HepG2 (cell line): ENCODE results near the gene PLCB4. TPM values are rescaled to one million over a fixed set of nuclear protein-coding genes. Genes with fewer than 3 reads are reported as not detected.

Experiments
- ATAC-seq: fragments of 200-7000 bp; cut with Tn5 transposase; 3 replicates; pipeline ENCODE4 v1.9.1; 2020; ENCODE audit warnings: mild to moderate bottlenecking, moderate library complexity
- BruUV-seq: library from RNA; stranded (reverse); fragments of 400-500 nt; replicated peaks from 2 replicates; lab custom pipeline; 2021; lab: Mats Ljungman, UMichigan
- CTCF ChIA-PET: fragments of 300-600 bp; formaldehyde crosslinking; extraction: SDS; loops from one replicate; lab custom pipeline; 2021; ENCODE audit warnings: low total read pairs, inconsistent platforms, low intra/inter-chr PET ratio; lab: Yijun Ruan, JAX
- POLR2A ChIA-PET: fragments of 350-600 bp; sonication (Branson Sonifier 250); formaldehyde crosslinking; loops from one replicate; lab custom pipeline; 2020; ENCODE audit warnings: antibody characterized with exemption, inconsistent platforms; lab: Yijun Ruan, JAX
- DNase-seq: peaks from one replicate; pipeline ENCODE4 v3.0.0-alpha.2; 2015; ENCODE audit warnings: low spot score
- FAIRE-seq: peaks from 3 replicates; lab custom pipeline; 2011; peaks lifted over from hg19 to GRCh38; lab: Jason Lieb, UNC
- H2AFZ ChIP-seq: one replicate; pipeline ENCODE4 v1.6.1; 2011; ENCODE audit warnings: low read length, inconsistent platforms
- H3K27ac ChIP-seq: fragments of 300-600 bp; 3 replicates; pipeline ENCODE4 v1.8.0; 2011; ENCODE audit warnings: mixed run types, mild to moderate bottlenecking, mixed read lengths, low read length, inconsistent platforms; ENCODE audit not compliant: insufficient read depth; ENCODE audit errors: extremely low read length
- H3K27me3 ChIP-seq, 2 experiments: fragments of 200-600 bp in 1 of 2; 2 replicates in 1 of 2; 3 replicates in 1 of 2; pipeline versions ENCODE4 v1.6.0 to v1.8.0; 2011; ENCODE audit warnings: low read length in 2 of 2, mild to moderate bottlenecking in 2 of 2, moderate library complexity in 2 of 2, inconsistent platforms in 1 of 2; ENCODE audit not compliant: insufficient read depth in 2 of 2, control insufficient read depth in 1 of 2
- H3K36me3 ChIP-seq, 2 experiments: fragments of 200-600 bp in 1 of 2; replicated peaks in 1 of 2; 2 replicates in 1 of 2; 3 replicates in 1 of 2; pipeline versions ENCODE4 v1.5.1 to v1.8.0; 2011; ENCODE audit warnings: low read length in 2 of 2, inconsistent platforms in 1 of 2; ENCODE audit not compliant: insufficient read depth in 2 of 2, control insufficient read depth in 1 of 2
- H3K4me1 ChIP-seq: 2 replicates; pipeline ENCODE4 v1.5.1; 2012; ENCODE audit warnings: low read length, inconsistent platforms; ENCODE audit not compliant: insufficient read depth
- H3K4me2 ChIP-seq: 2 replicates; pipeline ENCODE4 v1.6.0; 2011; ENCODE audit warnings: low read depth, low read length, inconsistent platforms
- H3K4me3 ChIP-seq, 3 experiments: fragments of 200-600 bp in 1 of 3; sonication (generic), shearing (Covaris generic) in 1 of 3; replicated peaks in 1 of 3; 2 replicates each; pipeline ENCODE4 v1.5.1; 2011 to 2016; ENCODE audit warnings: low read length in 3 of 3, inconsistent platforms in 2 of 3, low read depth in 2 of 3, mild to moderate bottlenecking in 2 of 3, control low read depth in 1 of 3, mixed read lengths in 1 of 3; ENCODE audit not compliant: insufficient read depth in 1 of 3
- H3K79me2 ChIP-seq: one replicate; pipeline ENCODE4 v1.6.1; 2011; ENCODE audit warnings: low read length, inconsistent platforms; ENCODE audit not compliant: insufficient read depth
- H3K9ac ChIP-seq: 2 replicates; pipeline ENCODE4 v1.6.0; 2011; ENCODE audit warnings: mild to moderate bottlenecking, low read depth, low read length, inconsistent platforms; ENCODE audit not compliant: insufficient read depth
- H3K9me3 ChIP-seq: 2 replicates; pipeline ENCODE4 v1.5.1; 2012; ENCODE audit warnings: mild to moderate bottlenecking, low read length
- H4K20me1 ChIP-seq: 2 replicates; pipeline ENCODE4 v1.6.0; 2011; ENCODE audit warnings: inconsistent platforms, mild to moderate bottlenecking, low read length, moderate library complexity; ENCODE audit not compliant: insufficient read depth
- AGO1 ChIP-seq: fragments of 200-400 bp; formaldehyde crosslinking; IDR thresholded peaks from 2 replicates; pipeline ENCODE4 v1.6.1; 2017; ENCODE audit warnings: mild to moderate bottlenecking, low read depth, low read length, moderate library complexity; ENCODE audit not compliant: poor library complexity, severe bottlenecking
- ATF7-NPFF ChIP-seq: sonication (generic); formaldehyde crosslinking; IDR thresholded peaks from 2 replicates; pipeline ENCODE4 v1.8.1; 2023; ENCODE audit warnings: mild to moderate bottlenecking, low read depth, missing genetic modification reagents, moderate library complexity
- CENPT ChIP-seq: sonication (generic); formaldehyde crosslinking; IDR thresholded peaks from 2 replicates; pipeline ENCODE4 v1.8.0; 2022; ENCODE audit warnings: low read depth, mild to moderate bottlenecking, moderate library complexity, missing genetic modification reagents
- CHD2 ChIP-seq: IDR thresholded peaks from 2 replicates; pipeline ENCODE4 v1.6.1; 2011; ENCODE audit warnings: low read depth, low read length, improper control_type of control experiment
- HMG20A ChIP-seq: IDR thresholded peaks from 2 replicates; pipeline ENCODE4 v1.6.1; 2016; ENCODE audit warnings: borderline replicate concordance
- JUND ChIP-seq: sonication (generic); formaldehyde crosslinking; IDR thresholded peaks from 2 replicates; pipeline ENCODE4 v1.8.0; 2022; ENCODE audit warnings: mild to moderate bottlenecking, missing genetic modification reagents
- RARG ChIP-seq: sonication (generic); formaldehyde crosslinking; IDR thresholded peaks from 2 replicates; pipeline ENCODE4 v1.4.0; 2020; ENCODE audit warnings: low read depth, mild to moderate bottlenecking, missing genetic modification reagents
- RELA ChIP-seq: sonication (generic); formaldehyde crosslinking; IDR thresholded peaks from 2 replicates; pipeline ENCODE4 v1.4.0; 2020; ENCODE audit warnings: missing genetic modification reagents
- SETDB1 ChIP-seq: sonication (generic); formaldehyde crosslinking; IDR thresholded peaks from 2 replicates; pipeline ENCODE4 v1.5.1; 2020; ENCODE audit warnings: missing genetic modification reagents, mild to moderate bottlenecking, borderline replicate concordance
- TARDBP ChIP-seq: sonication (generic); formaldehyde crosslinking; IDR thresholded peaks from 2 replicates; pipeline ENCODE4 v1.8.0; 2022; ENCODE audit warnings: mild to moderate bottlenecking, missing genetic modification reagents
- THAP11 ChIP-seq: IDR thresholded peaks from 2 replicates; pipeline ENCODE4 v1.6.1; 2016; ENCODE audit warnings: missing biosample characterization, missing genetic modification reagents
- TRIM24 ChIP-seq: sonication (generic); formaldehyde crosslinking; IDR thresholded peaks from 2 replicates; pipeline ENCODE4 v1.8.0; 2022; ENCODE audit warnings: mild to moderate bottlenecking, missing genetic modification reagents
- ZNF484 ChIP-seq: sonication (generic); formaldehyde crosslinking; IDR thresholded peaks from 2 replicates; pipeline ENCODE4 v1.5.1; 2020; ENCODE audit warnings: mild to moderate bottlenecking, low read depth, missing genetic modification reagents, borderline replicate concordance
- ZNF562 ChIP-seq: sonication (generic); formaldehyde crosslinking; IDR thresholded peaks from 2 replicates; pipeline ENCODE4 v1.8.0; 2022; ENCODE audit warnings: missing genetic modification reagents, borderline replicate concordance
- ZNF619 ChIP-seq: sonication (generic); formaldehyde crosslinking; IDR thresholded peaks from 2 replicates; pipeline ENCODE4 v1.4.0; 2020; ENCODE audit warnings: mild to moderate bottlenecking, missing genetic modification reagents
- ZNF644 ChIP-seq: IDR thresholded peaks from 2 replicates; pipeline ENCODE4 v1.6.1; 2016; ENCODE audit warnings: low read depth
- ZNF776 ChIP-seq: sonication (generic); formaldehyde crosslinking; IDR thresholded peaks from 2 replicates; pipeline ENCODE4 v1.4.0; 2020; ENCODE audit warnings: mild to moderate bottlenecking, missing genetic modification reagents
- WGBS: methylation state at CpG from one replicate; pipeline ENCODE4 v1.1.6; 2017; ENCODE audit warnings: low lambda C conversion rate; 5-methylcytosine and 5-hydroxymethylcytosine counted together
- in situ Hi-C: cut with HindIII; loops from 2 replicates; pipeline ENCODE4 v1.10.0; 2017; ENCODE audit warnings: low pct_unique_long_range_greater_than_20kb; ENCODE audit not compliant: extremely low pct_ligation_motif_present
- intact Hi-C: fragments of 100-400 bp; cut with micrococcal nuclease; formaldehyde crosslinking; loops from one replicate; pipeline ENCODE4 v1.10.0; 2022; ENCODE audit not compliant: unreplicated experiment
- polyA plus RNA-seq, 8 experiments: library from polyadenylated mRNA; depleted of rRNA in 3 of 8; stranded (reverse) in 7 of 8; unstranded in 1 of 8; fragments of >200 nt; fragmentation: Illumina TruSeq in 4 of 8; extraction: Trizol in 4 of 8; gene quantifications; 2 replicates each; pipeline versions ENCODE4 v1.2.1 to v1.2.3, GENCODE V29; 2011 to 2016; ENCODE audit warnings: low read depth in 4 of 8, missing spikeins in 1 of 8, mixed read lengths in 1 of 8; ENCODE audit not compliant: insufficient read depth in 1 of 8
- total RNA-seq, 5 experiments: library from RNA; depleted of rRNA; stranded (reverse); fragments of >200 nt; fragmentation: Illumina TruSeq; extraction: Trizol; gene quantifications; 2 replicates each; pipeline ENCODE4 v1.2.3, GENCODE V29; 2016; ENCODE audit warnings: low read depth in 1 of 5
- TF ChIP-seq, protein P1 (sequence below): sonication (generic); formaldehyde crosslinking; IDR thresholded peaks from 2 replicates; pipeline ENCODE4 v1.4.0; 2020; ENCODE audit warnings: missing genetic modification reagents, mild to moderate bottlenecking, borderline replicate concordance

Gene PLCB4
- total and polyA plus RNA-seq, 2 of the 13 experiments (the other 11 are each of a cell fraction or from before 2014, with no cell fraction given), result 0.01 TPM; not detected in 1

- no peak overlapping the region for H2AFZ ChIP-seq
- H3K4me3 ChIP-seq, result no peak overlapping the region
- no peak overlapping the region for H3K27ac ChIP-seq
- no peaks in the 10 kb centered on the region for H4K20me1 ChIP-seq
- intact Hi-C loops, result no loop called here
- no peak overlapping the region for H3K9ac ChIP-seq
- TF ChIP-seq TRIM24 (CRISPR knock-in tag), result no peak
- no peak for TF ChIP-seq THAP11 (CRISPR knock-in tag)
- TF ChIP-seq ZNF619 (CRISPR knock-in tag), result no peak
- TF ChIP-seq ATF7-NPFF, result no peak
- no peak for TF ChIP-seq JUND (CRISPR knock-in tag)
- TF ChIP-seq ZNF484 (CRISPR knock-in tag), result no peak
- no peak for TF ChIP-seq ZNF562 (CRISPR knock-in tag)
- no peaks in the 10 kb centered on the region for H3K4me1 ChIP-seq
- ATAC-seq (peak; percentile 59; the same call in 2 of the 3 replicates), DNase-seq (no peak), FAIRE-seq (no peak)
- no peaks in the 10 kb centered on the region for H3K79me2 ChIP-seq
- BruUV-seq, result no TSS peak
- H3K9me3 ChIP-seq, result no peaks in the 10 kb centered on the region
- H3K27me3 ChIP-seq, result peaks cover 2 to 57% of the 10 kb centered on the region in 2 experiments; a peak in 4 of 5 replicates
- H3K4me2 ChIP-seq, result no peak overlapping the region
- H3K36me3 ChIP-seq, result no peaks in the 10 kb centered on the region
- in situ Hi-C loops, result no loop called here
- POLR2A ChIA-PET, result no interaction called here
- CTCF ChIA-PET, result no interaction called here
- WGBS, result 8% methylated on average over 8 of the region's 8 CpGs
These were observed 448.6 kb downstream of the PLCB4 start for GRCh38 chr20:9517297-9518162.

- intact Hi-C loops, result no loop called here
- WGBS, result 7% methylated on average over 8 of the region's 8 CpGs
- TF ChIP-seq CENPT (CRISPR knock-in tag), result no peak
- TF ChIP-seq, protein P1, sequence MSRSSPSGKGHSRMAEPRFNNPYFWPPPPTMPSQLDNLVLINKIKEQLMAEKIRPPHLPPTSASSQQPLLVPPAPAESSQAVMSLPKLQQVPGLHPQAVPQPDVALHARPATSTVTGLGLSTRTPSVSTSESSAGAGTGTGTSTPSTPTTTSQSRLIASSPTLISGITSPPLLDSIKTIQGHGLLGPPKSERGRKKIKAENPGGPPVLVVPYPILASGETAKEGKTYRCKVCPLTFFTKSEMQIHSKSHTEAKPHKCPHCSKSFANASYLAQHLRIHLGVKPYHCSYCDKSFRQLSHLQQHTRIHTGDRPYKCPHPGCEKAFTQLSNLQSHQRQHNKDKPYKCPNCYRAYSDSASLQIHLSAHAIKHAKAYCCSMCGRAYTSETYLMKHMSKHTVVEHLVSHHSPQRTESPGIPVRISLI, result no peak
- no peak for TF ChIP-seq HMG20A (CRISPR knock-in tag)
- TF ChIP-seq RARG (CRISPR knock-in tag), result no peak
- no peak for TF ChIP-seq AGO1
- TF ChIP-seq SETDB1 (CRISPR knock-in tag), result no peak
- TF ChIP-seq CHD2, result no peak
- TF ChIP-seq RELA (CRISPR knock-in tag), result no peak
- TF ChIP-seq TARDBP (CRISPR knock-in tag), result no peak
- TF ChIP-seq ZNF776 (CRISPR knock-in tag), result no peak
- TF ChIP-seq ZNF644 (CRISPR knock-in tag), result no peak
These were observed 449.8 kb downstream of the PLCB4 start for GRCh38 chr20:9518576-9519175.

More at GRCh38 chr20:9518576-9519175, 449.8 kb downstream of the PLCB4 start:
- in situ Hi-C loops, result no loop called here
- Histone ChIP-seq H3K4me2 (no peak overlapping the region), H3K9me3 (no peaks in the 10 kb centered on the region), H3K36me3 (no peaks in the 10 kb centered on the region), H4K20me1 (no peaks in the 10 kb centered on the region), H3K27ac (no peak overlapping the region), H2AFZ (no peak overlapping the region), H3K4me1 (no peaks in the 10 kb centered on the region), H3K79me2 (no peaks in the 10 kb centered on the region), H3K4me3 (no peak overlapping the region), H3K9ac (no peak overlapping the region), H3K27me3 (peaks cover 2 to 56% of the 10 kb centered on the region in 2 experiments; a peak in 4 of 5 replicates)
- no TSS peak for BruUV-seq
- ATAC-seq (no peak), DNase-seq (no peak), FAIRE-seq (no peak)
- CTCF ChIA-PET, result no interaction called here
- POLR2A ChIA-PET, result no interaction called here
